ENCODE data around the gene PTCRA.
"Not testable (repeated sequence)": the region's sequence is repeated elsewhere in the genome, so short reads cannot be mapped to it uniquely, and the experiment has no call there.

DNA sequence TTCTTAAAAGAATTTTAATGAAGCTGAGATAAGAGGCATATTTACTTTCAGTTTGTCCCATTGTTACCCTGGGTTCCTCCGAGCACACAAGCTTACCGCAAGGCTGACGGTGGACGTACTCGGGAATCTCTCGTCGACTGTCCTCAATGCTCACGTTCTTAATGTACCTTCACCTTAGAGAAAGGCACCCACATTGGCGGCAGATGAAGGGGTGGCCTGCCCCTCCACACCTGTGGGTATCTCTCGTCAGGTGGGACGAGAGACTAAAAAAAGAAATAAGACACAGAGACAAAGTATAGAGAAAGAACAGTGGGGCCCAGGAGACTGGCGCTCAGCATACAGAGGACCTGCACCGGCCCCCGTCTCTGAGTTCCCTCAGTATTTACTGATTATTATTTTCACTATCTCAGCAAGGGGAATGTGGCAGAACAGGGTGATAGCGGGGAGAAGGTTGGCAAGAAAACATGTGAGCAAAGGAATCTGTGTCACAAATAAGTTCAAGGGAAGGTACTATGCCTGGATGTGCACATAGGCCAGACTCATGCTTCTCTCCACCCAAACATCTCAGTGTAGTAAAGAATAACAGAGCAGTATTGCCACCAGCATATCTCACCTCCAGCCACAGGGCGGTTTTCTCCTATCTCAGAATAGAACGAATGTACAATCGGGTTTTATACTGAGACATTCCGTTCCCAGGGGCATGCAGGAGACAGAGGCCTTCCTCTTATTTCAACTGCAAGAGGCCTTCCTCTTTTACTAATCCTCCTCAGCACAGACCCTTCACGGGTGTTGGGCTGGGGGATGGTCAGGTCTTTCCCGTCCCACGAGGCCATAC is 13.2 kb upstream of the PTCRA start:
- TF ChIP-seq, protein P1, sequence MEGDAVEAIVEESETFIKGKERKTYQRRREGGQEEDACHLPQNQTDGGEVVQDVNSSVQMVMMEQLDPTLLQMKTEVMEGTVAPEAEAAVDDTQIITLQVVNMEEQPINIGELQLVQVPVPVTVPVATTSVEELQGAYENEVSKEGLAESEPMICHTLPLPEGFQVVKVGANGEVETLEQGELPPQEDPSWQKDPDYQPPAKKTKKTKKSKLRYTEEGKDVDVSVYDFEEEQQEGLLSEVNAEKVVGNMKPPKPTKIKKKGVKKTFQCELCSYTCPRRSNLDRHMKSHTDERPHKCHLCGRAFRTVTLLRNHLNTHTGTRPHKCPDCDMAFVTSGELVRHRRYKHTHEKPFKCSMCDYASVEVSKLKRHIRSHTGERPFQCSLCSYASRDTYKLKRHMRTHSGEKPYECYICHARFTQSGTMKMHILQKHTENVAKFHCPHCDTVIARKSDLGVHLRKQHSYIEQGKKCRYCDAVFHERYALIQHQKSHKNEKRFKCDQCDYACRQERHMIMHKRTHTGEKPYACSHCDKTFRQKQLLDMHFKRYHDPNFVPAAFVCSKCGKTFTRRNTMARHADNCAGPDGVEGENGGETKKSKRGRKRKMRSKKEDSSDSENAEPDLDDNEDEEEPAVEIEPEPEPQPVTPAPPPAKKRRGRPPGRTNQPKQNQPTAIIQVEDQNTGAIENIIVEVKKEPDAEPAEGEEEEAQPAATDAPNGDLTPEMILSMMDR (conservative IDR thresholded peaks at IDR 0.05): not testable (repeated sequence)
- not testable (repeated sequence) for TF ChIP-seq ZFX (IDR thresholded peaks at IDR 0.05)

All from C4-2B (cell line).